Thymus (tissue), 11 donors: ENCODE measurements around the gene PDLIM3. TPM values are rescaled to one million over a fixed set of nuclear protein-coding genes. Genes with fewer than 3 reads are reported as not detected.
"Not testable (repeated sequence)": the region's sequence is repeated elsewhere in the genome, so short reads cannot be mapped to it uniquely, and the experiment has no call there.

Source experiments
- DNase-seq, 9 donors: peaks; one replicate each; pipeline ENCODE4 v3.0.0-alpha.2; 2013; ENCODE audit warnings: low spot score in 9 of 9, low read depth in 6 of 9, missing footprints in 1 of 9
- H3K27ac ChIP-seq, 2 donors: one replicate each; pipeline ENCODE4 v1.5.1; 2013; ENCODE audit warnings: control low read depth in 1 of 2, low read depth in 1 of 2, low read length in 1 of 2, mild to moderate bottlenecking in 1 of 2, moderate library complexity in 1 of 2
- H3K27me3 ChIP-seq, 2 donors: one replicate each; pipeline ENCODE4 v1.5.1; 2013; ENCODE audit warnings: low read length in 1 of 2; ENCODE audit not compliant: control insufficient read depth in 2 of 2, insufficient read depth in 1 of 2
- H3K36me3 ChIP-seq, 2 donors: one replicate each; pipeline ENCODE4 v1.5.1; 2013; ENCODE audit warnings: low read length in 1 of 2, mild to moderate bottlenecking in 1 of 2, moderate library complexity in 1 of 2; ENCODE audit not compliant: control insufficient read depth in 2 of 2, insufficient read depth in 2 of 2
- H3K4me1 ChIP-seq, 2 donors: one replicate each; pipeline ENCODE4 v1.5.1; 2013; ENCODE audit warnings: low read length in 2 of 2; ENCODE audit not compliant: control insufficient read depth in 2 of 2, insufficient read depth in 2 of 2
- H3K4me3 ChIP-seq, 2 donors: one replicate each; pipeline ENCODE4 v1.5.1; 2013; ENCODE audit warnings: low read length in 2 of 2, control low read depth in 1 of 2, mild to moderate bottlenecking in 1 of 2
- H3K9me3 ChIP-seq, 2 donors: one replicate each; pipeline ENCODE4 v1.5.1; 2013; ENCODE audit warnings: low read length in 1 of 2, mild to moderate bottlenecking in 1 of 2; ENCODE audit not compliant: control insufficient read depth in 2 of 2, insufficient read depth in 1 of 2
- WGBS: extraction: QIAGEN DNeasy Blood & Tissue Kit; methylation state at CpG from one replicate; pipeline ENCODE4 v1.1.7; 2013; 5-methylcytosine and 5-hydroxymethylcytosine counted together
- polyA plus RNA-seq: library from polyadenylated mRNA; stranded (reverse); fragments of 200-250 nt; gene quantifications from one replicate; pipeline ENCODE4 v1.2.3, GENCODE V29; 2013
- total RNA-seq: library from RNA; stranded (reverse); fragments of 120-200 nt; gene quantifications from one replicate; pipeline ENCODE4 v1.2.4, GENCODE V29; 2013
- donor health status: healthy.

The PDLIM3 gene
- total and polyA plus RNA-seq, 2 donors: 8.6 to 21.8 TPM

- WGBS: 95% methylated on average over 11 of the region's 11 CpGs
- not testable (repeated sequence) for H3K9me3 ChIP-seq, H3K36me3 ChIP-seq, H3K27ac ChIP-seq, DNase-seq, H3K4me3 ChIP-seq, H3K4me1 ChIP-seq
- H3K27me3 ChIP-seq: peaks cover 20 to 43% of the 10 kb centered on the region in 2 donors
These were observed 3.7 kb downstream of the PDLIM3 start for GRCh38 chr4:185531654-185532053.

GRCh38 chr4:185529413-185529812 is 5.9 kb downstream of the PDLIM3 start:
- Histone ChIP-seq H3K4me3 (no peak overlapping the region), H3K4me1 (no peaks in the 10 kb centered on the region), H3K9me3 (no peaks in the 10 kb centered on the region), H3K27ac (no peak overlapping the region), H3K27me3 (peaks cover under 1 to 21% of the 10 kb centered on the region in 2 donors), H3K36me3 (no peaks in the 10 kb centered on the region)
- no peak for DNase-seq
- WGBS: 87% methylated on average over 8 of the region's 8 CpGs

- Histone ChIP-seq H3K27ac (no peak overlapping the region), H3K4me1 (no peaks in the 10 kb centered on the region), H3K36me3 (no peaks in the 10 kb centered on the region), H3K9me3 (no peaks in the 10 kb centered on the region), H3K4me3 (no peak overlapping the region), H3K27me3 (peaks cover 0 to 2% of the 10 kb centered on the region in 2 donors)
- 93% methylated on average over 5 of the region's 5 CpGs for WGBS
- DNase-seq: no peak
These were observed 10.1 kb downstream of the PDLIM3 start for GRCh38 chr4:185524888-185525863.

- DNase-seq: no peak
- peaks cover 0 to 2% of the 10 kb centered on the region in 2 donors for H3K27me3 ChIP-seq
- no peak overlapping the region for H3K27ac ChIP-seq
- no peak overlapping the region for H3K4me3 ChIP-seq
- WGBS: 88% methylated on average over 7 of the region's 7 CpGs
- H3K9me3 ChIP-seq: no peaks in the 10 kb centered on the region
- no peaks in the 10 kb centered on the region for H3K4me1 ChIP-seq
- H3K36me3 ChIP-seq: no peaks in the 10 kb centered on the region
These were observed 11.4 kb downstream of the PDLIM3 start for GRCh38 chr4:185523862-185524261.

GRCh38 chr4:185522451-185522850 is 12.9 kb downstream of the PDLIM3 start:
- H3K27me3 ChIP-seq: no peaks in the 10 kb centered on the region
- 50% methylated on average over 2 of the region's 2 CpGs for WGBS
- no peak overlapping the region for H3K27ac ChIP-seq
- no peak overlapping the region for H3K4me3 ChIP-seq
- H3K9me3 ChIP-seq: no peaks in the 10 kb centered on the region
- no peak for DNase-seq
- H3K4me1 ChIP-seq: no peaks in the 10 kb centered on the region
- H3K36me3 ChIP-seq: no peaks in the 10 kb centered on the region

- Histone ChIP-seq H3K27me3 (no peaks in the 10 kb centered on the region), H3K9me3 (no peaks in the 10 kb centered on the region), H3K36me3 (no peaks in the 10 kb centered on the region), H3K27ac (no peak overlapping the region), H3K4me3 (no peak overlapping the region), H3K4me1 (no peaks in the 10 kb centered on the region)
- 83% methylated on average over 4 of the region's 4 CpGs for WGBS
- no peak for DNase-seq
These were observed 15.2 kb downstream of the PDLIM3 start for GRCh38 chr4:185520119-185520518.

GRCh38 chr4:185518494-185518893 is 16.8 kb downstream of the PDLIM3 start:
- WGBS: 39% methylated on average over 1 of the region's 1 CpG
- H3K4me3 ChIP-seq: no peak overlapping the region
- H3K27ac ChIP-seq: no peak overlapping the region
- no peaks in the 10 kb centered on the region for H3K9me3 ChIP-seq
- peaks cover 0 to 13% of the 10 kb centered on the region in 2 donors for H3K27me3 ChIP-seq
- H3K4me1 ChIP-seq: no peaks in the 10 kb centered on the region
- DNase-seq: no peak
- no peaks in the 10 kb centered on the region for H3K36me3 ChIP-seq

- Histone ChIP-seq H3K27me3 (peaks cover 0 to 16% of the 10 kb centered on the region in 2 donors), H3K4me3 (no peak overlapping the region), H3K36me3 (no peaks in the 10 kb centered on the region), H3K9me3 (no peaks in the 10 kb centered on the region), H3K27ac (no peak overlapping the region), H3K4me1 (no peaks in the 10 kb centered on the region)
- DNase-seq: no peak
These were observed 17.2 kb downstream of the PDLIM3 start for GRCh38 chr4:185518069-185518468.

- H3K27ac ChIP-seq: no peak overlapping the region
- 86% methylated on average over 4 of the region's 4 CpGs for WGBS
- peaks cover 0 to 20% of the 10 kb centered on the region in 2 donors for H3K27me3 ChIP-seq
- DNase-seq: no peak
- H3K9me3 ChIP-seq: no peaks in the 10 kb centered on the region
- no peaks in the 10 kb centered on the region for H3K4me1 ChIP-seq
- no peaks in the 10 kb centered on the region for H3K36me3 ChIP-seq
- no peak overlapping the region for H3K4me3 ChIP-seq
These were observed 20.1 kb downstream of the PDLIM3 start for GRCh38 chr4:185515248-185515647.
